ENCODE data around the gene PITPNC1.

DNA sequence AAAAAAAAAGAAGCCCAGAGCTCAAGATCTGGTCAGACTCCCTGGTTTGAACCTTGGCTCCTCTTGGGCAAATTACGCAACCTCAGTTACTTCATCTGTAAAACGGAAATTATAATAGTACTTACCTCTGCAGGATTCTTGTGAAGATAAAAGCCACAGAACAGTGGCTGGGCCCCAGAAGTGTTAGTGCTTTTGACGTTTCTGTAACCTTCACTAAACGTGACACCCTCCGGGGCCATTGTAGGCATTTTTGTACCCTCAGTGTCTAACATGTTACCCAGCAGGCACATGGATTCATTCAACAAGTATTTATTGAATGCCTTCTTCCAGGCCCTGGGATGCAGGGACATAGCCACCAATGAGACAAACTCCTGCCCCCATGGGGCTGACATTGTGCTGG, 58.0 kb downstream of the PITPNC1 start:
- no peak for TF ChIP-seq POLR2A (IDR thresholded peaks at IDR 0.05)
- TF ChIP-seq, protein P1, sequence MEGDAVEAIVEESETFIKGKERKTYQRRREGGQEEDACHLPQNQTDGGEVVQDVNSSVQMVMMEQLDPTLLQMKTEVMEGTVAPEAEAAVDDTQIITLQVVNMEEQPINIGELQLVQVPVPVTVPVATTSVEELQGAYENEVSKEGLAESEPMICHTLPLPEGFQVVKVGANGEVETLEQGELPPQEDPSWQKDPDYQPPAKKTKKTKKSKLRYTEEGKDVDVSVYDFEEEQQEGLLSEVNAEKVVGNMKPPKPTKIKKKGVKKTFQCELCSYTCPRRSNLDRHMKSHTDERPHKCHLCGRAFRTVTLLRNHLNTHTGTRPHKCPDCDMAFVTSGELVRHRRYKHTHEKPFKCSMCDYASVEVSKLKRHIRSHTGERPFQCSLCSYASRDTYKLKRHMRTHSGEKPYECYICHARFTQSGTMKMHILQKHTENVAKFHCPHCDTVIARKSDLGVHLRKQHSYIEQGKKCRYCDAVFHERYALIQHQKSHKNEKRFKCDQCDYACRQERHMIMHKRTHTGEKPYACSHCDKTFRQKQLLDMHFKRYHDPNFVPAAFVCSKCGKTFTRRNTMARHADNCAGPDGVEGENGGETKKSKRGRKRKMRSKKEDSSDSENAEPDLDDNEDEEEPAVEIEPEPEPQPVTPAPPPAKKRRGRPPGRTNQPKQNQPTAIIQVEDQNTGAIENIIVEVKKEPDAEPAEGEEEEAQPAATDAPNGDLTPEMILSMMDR (IDR thresholded peaks at IDR 0.05), result no peak
